ENCODE data around the gene RBMS3. TPM values are rescaled to one million over a fixed set of nuclear protein-coding genes. Genes with fewer than 3 reads are reported as not detected.

Gene RBMS3
- total RNA-seq, 2 experiments from 2014 or later, result 0.38 to 0.63 TPM

DNA sequence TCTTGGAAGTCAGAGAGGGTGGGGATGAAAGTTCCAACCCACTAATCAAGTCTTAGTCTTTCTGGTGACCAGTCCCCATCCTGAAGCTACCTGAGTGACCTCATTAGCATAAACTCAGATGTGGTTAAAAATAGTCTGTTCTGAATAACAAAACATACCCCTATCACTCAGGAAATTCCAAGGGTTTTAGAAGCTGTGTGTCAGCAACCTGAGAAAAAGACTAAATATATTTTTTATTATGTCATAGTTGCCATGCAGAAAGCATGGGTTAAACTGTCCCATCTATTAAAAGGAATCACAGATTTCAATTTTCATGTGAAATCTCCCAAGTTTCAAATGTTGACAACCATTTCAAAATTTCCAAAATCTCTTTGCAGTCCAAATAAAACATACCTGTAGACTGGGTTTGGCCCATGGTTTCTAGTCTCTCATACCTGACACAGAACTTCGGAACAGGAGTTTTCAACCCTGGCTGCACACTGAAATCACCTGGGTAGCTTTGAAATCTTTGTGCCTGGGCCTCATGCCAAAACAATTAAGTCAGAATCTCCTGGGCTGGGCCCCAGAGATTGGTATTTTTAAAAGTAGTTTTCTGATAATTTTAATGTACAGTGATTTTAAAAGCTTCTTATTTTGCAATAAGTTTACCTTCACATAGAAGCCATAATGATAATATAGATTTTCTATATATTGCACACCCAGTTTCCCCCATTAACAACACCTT, 476.3 kb downstream of the RBMS3 start:
- no peak for DNase-seq

DNA sequence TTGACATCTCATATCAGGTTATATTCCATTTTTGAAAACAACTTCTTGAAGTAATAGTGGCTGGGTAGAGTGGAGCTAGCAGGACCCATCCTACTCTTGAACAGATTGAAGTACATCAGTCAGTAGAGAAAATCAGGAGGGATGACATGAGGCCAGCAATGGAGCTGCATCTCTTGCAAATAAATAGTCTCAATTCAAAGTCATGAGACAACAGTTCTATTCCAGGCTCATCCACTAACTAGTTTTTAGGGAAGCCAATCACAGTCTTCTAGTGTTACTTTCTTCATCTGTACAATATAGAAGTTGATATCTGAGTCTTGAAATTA, 477.2 kb downstream of the RBMS3 start:
- no peaks in the 10 kb centered on the region for H3K36me3 Mint-ChIP-seq (ENCODE audit: low read depth)
- no peaks in the 10 kb centered on the region for H3K27me3 Mint-ChIP-seq
- CTCF ChIA-PET, result no interaction called here
- no peaks in the 10 kb centered on the region for H3K4me1 Mint-ChIP-seq
- POLR2A ChIA-PET, result no interaction called here
- H3K27ac Mint-ChIP-seq, result no peak overlapping the region
- no peak overlapping the region for H3K4me3 Mint-ChIP-seq
- H3K9me3 Mint-ChIP-seq, result no peaks in the 10 kb centered on the region
- DNase-seq, result no peak

More for the DNA sequence above, 476.3 kb downstream of the RBMS3 start:
- no peak overlapping the region for H3K27ac Mint-ChIP-seq
- H3K36me3 Mint-ChIP-seq (ENCODE audit: low read depth), result no peaks in the 10 kb centered on the region
- H3K9me3 Mint-ChIP-seq, result no peaks in the 10 kb centered on the region
- ChIA-PET POLR2A (no interaction called here), CTCF (no interaction called here)
- no peak overlapping the region for H3K4me3 Mint-ChIP-seq
- peaks cover 1% of the 10 kb centered on the region for H3K27me3 Mint-ChIP-seq
- no peaks in the 10 kb centered on the region for H3K4me1 Mint-ChIP-seq

DNA sequence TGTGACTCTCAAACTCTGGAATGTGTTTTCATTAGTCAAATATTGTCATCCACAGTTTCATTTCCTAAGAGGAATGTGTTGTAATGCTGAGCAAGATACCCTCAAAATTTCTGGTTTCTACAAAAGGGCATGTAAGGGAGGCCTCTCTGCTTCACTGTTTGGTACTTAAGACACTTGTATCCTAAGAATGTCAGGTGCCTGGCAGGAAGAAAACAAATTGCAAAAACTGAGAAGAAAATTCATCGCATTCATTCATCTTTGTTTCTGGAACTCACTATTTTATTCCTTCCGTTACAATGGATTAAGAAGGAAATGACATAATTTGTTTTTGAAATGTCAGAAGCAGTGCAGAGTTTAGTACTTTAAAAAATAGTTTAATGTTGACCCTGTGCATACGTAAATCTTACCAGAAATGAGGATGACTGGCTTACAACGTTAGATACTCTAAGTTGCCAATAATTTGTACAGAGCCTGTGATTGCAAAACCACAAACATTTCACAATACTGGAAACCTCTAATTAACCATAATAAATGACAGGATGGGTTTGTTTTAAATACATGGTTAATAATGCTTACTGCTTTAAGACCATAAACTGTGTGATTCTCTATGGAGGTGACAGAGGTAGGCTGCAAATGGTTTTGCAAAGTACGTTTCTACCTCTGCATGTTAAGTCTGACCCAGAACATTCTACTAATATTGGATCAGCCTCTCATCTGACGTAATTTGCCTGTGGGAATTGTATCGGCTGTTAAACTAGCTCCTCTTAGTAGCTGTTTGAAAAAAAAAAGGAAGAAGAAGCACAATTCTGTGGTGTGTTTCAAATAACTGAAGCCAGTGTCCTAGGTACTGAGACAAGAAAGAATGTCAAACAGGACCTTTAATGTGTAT, 477.8 kb downstream of the RBMS3 start:
- Mint-ChIP-seq H3K27ac (no peak overlapping the region), H3K4me1 (no peaks in the 10 kb centered on the region), H3K4me3 (no peak overlapping the region), H3K9me3 (no peaks in the 10 kb centered on the region), H3K36me3 (ENCODE audit: low read depth) (no peaks in the 10 kb centered on the region), H3K27me3 (no peaks in the 10 kb centered on the region)
- CTCF ChIA-PET, result no interaction called here
- POLR2A ChIA-PET, result no interaction called here
- no peak for DNase-seq

DNA sequence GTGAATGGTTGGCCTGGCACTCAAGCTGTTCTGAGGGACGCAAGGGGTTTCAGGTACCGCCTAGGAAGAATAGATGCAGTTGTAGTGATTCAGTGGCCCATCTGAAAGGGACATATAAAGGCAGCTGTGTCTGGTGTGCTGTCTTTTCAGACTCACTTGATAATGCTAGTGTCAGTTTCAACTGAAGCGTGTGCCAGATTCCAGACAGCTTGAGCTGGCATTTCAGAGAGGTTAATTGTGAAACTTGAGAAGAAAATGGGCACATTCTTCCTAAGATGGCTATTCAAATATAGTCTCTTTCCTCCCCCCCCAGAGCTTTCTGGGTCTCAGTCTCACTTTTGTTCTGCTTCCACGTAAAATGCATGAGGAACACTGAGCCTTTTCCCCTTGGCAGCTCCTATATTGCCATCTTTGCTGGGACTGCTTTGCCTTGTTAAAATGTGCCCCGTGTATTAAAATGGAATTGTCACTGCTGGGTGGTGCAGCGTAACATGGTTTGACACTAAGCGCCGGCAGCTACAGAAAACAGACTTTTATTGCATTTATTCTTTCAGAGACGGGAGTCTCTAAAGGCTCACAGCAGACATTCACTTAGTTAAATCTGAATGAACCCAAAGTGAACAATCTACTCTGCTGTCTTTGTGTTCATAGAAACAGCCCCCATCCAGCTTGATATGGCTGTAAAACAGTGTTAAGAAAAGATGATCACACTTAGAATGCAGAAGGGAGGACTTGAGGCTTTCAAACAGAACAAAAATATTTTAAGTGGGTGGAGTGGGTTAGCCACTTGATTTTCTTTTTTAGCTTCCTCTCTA, 478.7 kb downstream of the RBMS3 start:
- no peak for DNase-seq
- ChIA-PET CTCF (no interaction called here), POLR2A (no interaction called here)
- Mint-ChIP-seq H3K9me3 (no peaks in the 10 kb centered on the region), H3K27ac (no peak overlapping the region), H3K36me3 (ENCODE audit: low read depth) (no peaks in the 10 kb centered on the region), H3K27me3 (no peaks in the 10 kb centered on the region), H3K4me1 (no peaks in the 10 kb centered on the region), H3K4me3 (no peak overlapping the region)

DNA sequence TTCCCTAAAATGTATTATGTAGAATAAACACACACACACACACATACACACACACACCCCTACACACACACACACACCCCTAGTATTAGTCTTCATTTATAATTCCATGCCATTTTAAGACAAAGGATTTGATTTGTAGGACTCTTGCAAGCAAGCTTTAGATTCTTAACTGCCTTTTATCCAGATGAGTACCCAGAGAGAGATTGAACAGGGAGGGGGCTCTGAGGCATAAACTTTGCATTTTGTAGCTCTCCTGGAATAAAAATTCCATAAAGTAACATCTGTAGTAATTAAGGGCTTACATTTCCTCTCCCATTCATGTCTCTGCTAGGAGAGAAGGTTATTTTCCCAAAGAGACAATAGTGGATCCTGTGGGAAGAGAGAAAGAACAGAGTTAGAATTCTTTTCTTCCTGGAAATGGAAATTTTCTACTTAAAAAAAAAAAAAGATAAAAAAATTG, 479.4 kb downstream of the RBMS3 start:
- H3K27ac Mint-ChIP-seq, result no peak overlapping the region
- ChIA-PET POLR2A (no interaction called here), CTCF (no interaction called here)
- H3K4me1 Mint-ChIP-seq, result no peaks in the 10 kb centered on the region
- H3K9me3 Mint-ChIP-seq, result no peaks in the 10 kb centered on the region
- no peaks in the 10 kb centered on the region for H3K36me3 Mint-ChIP-seq (ENCODE audit: low read depth)
- DNase-seq, result no peak
- no peak overlapping the region for H3K4me3 Mint-ChIP-seq
- no peaks in the 10 kb centered on the region for H3K27me3 Mint-ChIP-seq

DNA sequence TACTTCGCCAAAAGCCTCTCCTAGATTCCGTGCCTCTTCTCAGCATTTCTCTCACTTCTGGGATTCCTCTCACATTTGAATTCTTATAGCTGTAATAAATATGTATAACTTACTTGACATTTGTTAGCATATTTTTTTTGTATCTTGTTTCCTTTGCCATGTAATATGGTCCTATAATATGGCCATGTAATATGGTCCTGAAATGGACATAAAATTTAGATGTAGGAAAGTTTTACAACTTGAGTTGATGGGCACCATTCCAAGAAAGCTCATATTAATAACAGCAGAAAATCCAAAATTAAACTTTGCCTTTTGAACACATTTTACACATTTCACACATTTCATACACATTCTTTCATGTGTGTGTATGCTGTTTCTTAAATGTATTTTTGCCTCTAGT, 480.6 kb downstream of the RBMS3 start:
- no peaks in the 10 kb centered on the region for H3K36me3 Mint-ChIP-seq (ENCODE audit: low read depth)

DNA sequence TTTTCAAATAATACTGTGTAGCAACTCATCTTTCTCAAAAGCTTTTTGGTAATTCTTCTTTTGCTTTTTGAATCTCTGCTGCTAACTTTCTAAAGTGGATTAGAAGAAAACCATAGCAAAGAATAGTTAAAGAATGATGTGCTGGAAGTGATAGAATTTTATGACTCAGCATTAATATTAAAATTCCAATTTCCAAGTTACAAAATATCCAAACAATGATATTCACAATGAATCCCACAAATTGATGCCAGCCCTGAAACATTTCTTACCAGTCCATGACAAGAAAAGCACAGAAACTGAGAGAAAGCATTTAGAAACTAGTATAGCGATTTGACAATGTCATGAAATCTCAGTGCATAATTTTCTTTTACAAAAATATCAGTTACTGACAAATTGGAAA, 482.2 kb downstream of the RBMS3 start:
- H3K36me3 Mint-ChIP-seq (ENCODE audit: low read depth), result no peaks in the 10 kb centered on the region
- H3K4me1 Mint-ChIP-seq, result no peaks in the 10 kb centered on the region
- no peak overlapping the region for H3K27ac Mint-ChIP-seq
- ChIA-PET CTCF (no interaction called here), POLR2A (no interaction called here)
- DNase-seq, result no peak
- no peaks in the 10 kb centered on the region for H3K27me3 Mint-ChIP-seq
- H3K9me3 Mint-ChIP-seq, result no peaks in the 10 kb centered on the region
- H3K4me3 Mint-ChIP-seq, result no peak overlapping the region

More for the DNA sequence above, 480.6 kb downstream of the RBMS3 start:
- H3K27me3 Mint-ChIP-seq, result no peaks in the 10 kb centered on the region
- H3K9me3 Mint-ChIP-seq, result no peaks in the 10 kb centered on the region
- H3K27ac Mint-ChIP-seq, result no peak overlapping the region
- POLR2A ChIA-PET, result no interaction called here
- no peaks in the 10 kb centered on the region for H3K4me1 Mint-ChIP-seq
- CTCF ChIA-PET, result no interaction called here
- DNase-seq, result no peak
- no peak overlapping the region for H3K4me3 Mint-ChIP-seq

DNA sequence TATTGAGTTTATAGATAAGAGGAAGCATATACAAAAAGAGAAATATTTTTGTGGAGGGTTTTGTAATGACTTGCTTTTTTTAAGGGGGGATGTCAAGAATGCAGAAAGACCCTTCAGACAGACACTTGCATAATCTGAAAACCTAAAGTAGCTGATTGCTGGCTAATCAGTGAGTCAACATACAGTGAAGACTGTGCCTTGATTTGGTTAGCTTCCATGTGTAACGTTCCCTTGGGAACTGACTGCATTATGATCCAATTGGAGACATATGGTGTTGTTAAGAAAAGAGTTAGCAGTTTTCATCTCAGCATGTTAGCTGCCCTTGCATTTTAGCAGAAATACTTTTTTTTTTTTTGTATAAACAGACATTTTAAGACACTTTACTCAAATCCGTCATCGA, 483.2 kb downstream of the RBMS3 start:
- no peaks in the 10 kb centered on the region for H3K9me3 Mint-ChIP-seq
- H3K36me3 Mint-ChIP-seq (ENCODE audit: low read depth), result no peaks in the 10 kb centered on the region
- no peak for DNase-seq
- H3K4me3 Mint-ChIP-seq, result no peak overlapping the region
- no peak overlapping the region for H3K27ac Mint-ChIP-seq
- ChIA-PET POLR2A (no interaction called here), CTCF (no interaction called here)
- no peaks in the 10 kb centered on the region for H3K4me1 Mint-ChIP-seq
- no peaks in the 10 kb centered on the region for H3K27me3 Mint-ChIP-seq

DNA sequence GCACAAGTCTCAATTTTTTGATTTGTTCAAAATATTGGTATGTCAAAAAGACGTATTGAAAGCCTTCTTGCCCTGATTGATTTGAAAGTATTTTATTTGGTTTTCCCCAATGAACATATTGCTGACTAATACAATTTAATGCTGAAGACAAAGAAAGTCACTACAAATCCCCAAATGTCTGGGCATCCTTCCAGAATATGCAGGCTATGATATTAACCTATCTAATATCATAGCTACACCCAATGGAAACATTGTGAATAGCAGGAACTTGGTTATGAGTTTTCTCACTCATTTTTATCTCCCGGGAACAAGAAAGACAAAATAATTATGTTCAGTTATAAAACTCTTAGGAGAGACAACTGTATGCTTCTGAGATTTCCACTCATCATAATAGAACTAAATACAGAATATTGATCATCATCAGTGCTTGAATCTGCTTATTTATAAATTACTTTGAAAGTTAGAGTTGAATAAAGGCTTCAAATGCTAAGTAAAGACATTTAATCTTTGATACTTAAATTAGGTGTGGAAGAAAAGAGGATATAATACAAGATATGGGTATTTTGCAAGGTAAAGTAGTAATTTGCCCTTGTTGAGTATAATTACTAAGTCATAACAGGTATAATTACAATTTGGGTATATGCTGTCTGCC, 483.9 kb downstream of the RBMS3 start:
- no peak overlapping the region for H3K27ac Mint-ChIP-seq
- no peak overlapping the region for H3K4me3 Mint-ChIP-seq
- POLR2A ChIA-PET, result no interaction called here
- no peak for DNase-seq
- H3K4me1 Mint-ChIP-seq, result no peaks in the 10 kb centered on the region
- H3K27me3 Mint-ChIP-seq, result no peaks in the 10 kb centered on the region
- CTCF ChIA-PET, result no interaction called here
- H3K9me3 Mint-ChIP-seq, result no peaks in the 10 kb centered on the region
- no peaks in the 10 kb centered on the region for H3K36me3 Mint-ChIP-seq (ENCODE audit: low read depth)

DNA sequence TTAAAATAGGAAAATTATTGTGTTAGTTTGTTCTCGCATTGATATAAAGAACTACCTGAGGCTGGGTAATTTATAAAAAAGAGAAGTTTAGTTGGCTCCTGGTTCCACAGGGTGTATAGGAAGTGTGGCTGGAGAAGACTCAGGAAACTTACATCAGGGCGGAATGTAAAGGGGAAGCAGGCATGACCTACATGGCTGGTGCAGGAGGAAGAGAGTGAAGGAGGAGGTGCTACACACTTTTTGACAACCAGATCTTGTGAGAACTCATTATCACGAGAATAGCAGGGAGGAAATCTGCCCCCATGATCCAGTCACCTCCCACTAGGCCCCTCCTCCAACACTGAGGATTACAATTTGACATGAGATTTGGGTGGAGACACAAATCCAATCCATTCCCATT, 490.7 kb downstream of the RBMS3 start:
- DNase-seq, result no peak
- H3K27me3 Mint-ChIP-seq, result no peaks in the 10 kb centered on the region
- POLR2A ChIA-PET, result no interaction called here
- H3K9me3 Mint-ChIP-seq, result no peaks in the 10 kb centered on the region
- no peak overlapping the region for H3K4me3 Mint-ChIP-seq
- no peaks in the 10 kb centered on the region for H3K36me3 Mint-ChIP-seq (ENCODE audit: low read depth)
- H3K27ac Mint-ChIP-seq, result no peak overlapping the region
- H3K4me1 Mint-ChIP-seq, result no peaks in the 10 kb centered on the region
- CTCF ChIA-PET, result no interaction called here

DNA sequence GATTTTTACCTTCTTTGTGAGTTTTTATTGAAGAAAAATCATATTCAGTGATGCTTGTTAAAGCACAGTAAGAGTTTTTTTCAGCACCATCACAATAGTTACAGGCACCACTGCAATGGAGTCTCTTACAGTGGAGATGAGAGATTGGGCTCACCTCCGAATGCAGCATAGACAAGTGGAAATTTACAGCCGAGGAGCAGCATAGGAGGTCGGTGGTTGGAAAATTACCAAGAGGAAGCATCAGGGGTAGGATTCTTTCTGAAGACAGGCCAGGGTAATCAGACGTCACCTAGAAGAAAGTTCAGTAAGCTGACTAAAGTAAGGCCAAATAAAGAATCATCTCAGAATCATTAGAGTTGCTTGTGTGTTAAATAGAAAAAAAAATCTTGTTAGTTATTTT, 491.6 kb downstream of the RBMS3 start:
- Mint-ChIP-seq H3K27me3 (no peaks in the 10 kb centered on the region), H3K27ac (no peak overlapping the region), H3K4me3 (no peak overlapping the region), H3K4me1 (no peaks in the 10 kb centered on the region), H3K36me3 (ENCODE audit: low read depth) (no peaks in the 10 kb centered on the region), H3K9me3 (no peaks in the 10 kb centered on the region)
- ChIA-PET POLR2A (no interaction called here), CTCF (no interaction called here)
- DNase-seq, result no peak

DNA sequence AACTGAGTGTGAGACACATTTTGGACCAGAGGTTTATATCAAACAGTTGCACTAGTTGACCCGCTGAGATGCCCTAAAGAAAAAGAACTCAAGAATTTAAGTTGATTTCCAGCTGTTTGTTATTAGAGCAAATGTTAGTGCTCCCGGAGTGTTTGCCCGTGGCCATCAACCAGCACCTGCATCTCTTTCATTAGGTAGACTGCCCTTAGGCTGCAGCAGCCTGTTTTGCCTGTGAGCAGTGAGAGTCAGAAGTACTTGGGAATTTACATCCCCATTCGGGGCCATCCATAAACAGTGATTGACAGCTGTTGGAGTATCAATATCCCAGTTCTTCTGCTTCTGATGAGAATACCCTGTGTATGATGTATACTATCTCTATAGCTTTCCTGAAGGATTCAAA, 492.6 kb downstream of the RBMS3 start:
- CTCF ChIA-PET, result no interaction called here
- H3K4me3 Mint-ChIP-seq, result no peak overlapping the region
- POLR2A ChIA-PET, result no interaction called here
- H3K27me3 Mint-ChIP-seq, result no peaks in the 10 kb centered on the region
- no peaks in the 10 kb centered on the region for H3K4me1 Mint-ChIP-seq
- H3K36me3 Mint-ChIP-seq (ENCODE audit: low read depth), result no peaks in the 10 kb centered on the region
- H3K9me3 Mint-ChIP-seq, result no peaks in the 10 kb centered on the region
- H3K27ac Mint-ChIP-seq, result no peak overlapping the region
- DNase-seq, result no peak

DNA sequence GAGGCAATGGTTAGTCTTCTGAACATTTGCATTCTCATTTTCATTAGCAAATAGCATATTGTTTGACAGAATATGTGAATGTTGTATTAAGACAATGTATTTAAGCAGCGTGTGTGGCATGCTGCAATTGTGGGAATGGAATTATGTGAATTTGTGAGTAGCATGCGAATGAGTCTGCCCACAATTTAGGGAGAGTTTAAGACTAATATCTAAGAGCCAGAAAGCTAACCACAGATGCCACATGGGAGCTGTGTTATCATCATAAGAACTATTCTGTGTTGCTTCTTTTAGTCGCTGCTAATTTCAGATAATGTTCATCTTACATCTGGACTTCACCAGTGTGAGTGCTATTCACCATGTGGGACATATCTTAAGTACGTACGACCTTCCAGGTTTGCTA, 494.5 kb downstream of the RBMS3 start:
- Mint-ChIP-seq H3K27ac (no peak overlapping the region), H3K9me3 (no peaks in the 10 kb centered on the region), H3K36me3 (ENCODE audit: low read depth) (no peaks in the 10 kb centered on the region), H3K4me1 (no peaks in the 10 kb centered on the region), H3K4me3 (no peak overlapping the region), H3K27me3 (no peaks in the 10 kb centered on the region)
- CTCF ChIA-PET, result no interaction called here
- POLR2A ChIA-PET, result no interaction called here
- no peak for DNase-seq
